Chondrocyte (in vitro differentiated cells): Measurements from ENCODE around the gene EPC1. TPM values are rescaled to one million over a fixed set of nuclear protein-coding genes. Genes with fewer than 3 reads are reported as not detected.
"Not testable (repeated sequence)": the region's sequence is repeated elsewhere in the genome, so short reads cannot be mapped to it uniquely, and the experiment has no call there.

Experiments
- DNase-seq: peaks from one replicate; pipeline ENCODE4 v3.0.0; 2021; ENCODE audit warnings: mixed read lengths, low spot score
- H3K27ac Mint-ChIP-seq: one replicate; pipeline ENCODE4 v1.8.0; 2021; ENCODE audit warnings: mild to moderate bottlenecking, moderate library complexity, mixed read lengths; ENCODE audit not compliant: unreplicated experiment
- H3K27me3 Mint-ChIP-seq: 2 replicates; pipeline ENCODE4 v1.8.0; 2021; ENCODE audit warnings: low read depth, mixed read lengths
- H3K36me3 Mint-ChIP-seq: 2 replicates; pipeline ENCODE4 v1.8.0; 2021; ENCODE audit warnings: low read depth, mixed read lengths
- H3K4me1 Mint-ChIP-seq: 2 replicates; pipeline ENCODE4 v1.8.0; 2021; ENCODE audit warnings: low read depth, mild to moderate bottlenecking, mixed read lengths
- H3K4me3 Mint-ChIP-seq: one replicate; pipeline ENCODE4 v1.8.0; 2021; ENCODE audit warnings: mild to moderate bottlenecking, moderate library complexity, mixed read lengths; ENCODE audit not compliant: unreplicated experiment
- H3K9me3 Mint-ChIP-seq: 2 replicates; pipeline ENCODE4 v1.8.0; 2021; ENCODE audit warnings: low read depth, mixed read lengths
- total RNA-seq: library from RNA; stranded (reverse); gene quantifications from 3 replicates; pipeline ENCODE4 v1.2.1, GENCODE V29; 2021
- TF ChIP-seq, protein P1 (sequence below): fragments of 200-600 bp; sonication (generic); IDR thresholded peaks from 2 replicates; pipeline ENCODE4 v1.5.0; 2021; ENCODE audit warnings: antibody characterized with exemption, mild to moderate bottlenecking, moderate library complexity

Gene EPC1
- total RNA-seq, 1 donor from 2014 or later = 22.0 TPM

DNA sequence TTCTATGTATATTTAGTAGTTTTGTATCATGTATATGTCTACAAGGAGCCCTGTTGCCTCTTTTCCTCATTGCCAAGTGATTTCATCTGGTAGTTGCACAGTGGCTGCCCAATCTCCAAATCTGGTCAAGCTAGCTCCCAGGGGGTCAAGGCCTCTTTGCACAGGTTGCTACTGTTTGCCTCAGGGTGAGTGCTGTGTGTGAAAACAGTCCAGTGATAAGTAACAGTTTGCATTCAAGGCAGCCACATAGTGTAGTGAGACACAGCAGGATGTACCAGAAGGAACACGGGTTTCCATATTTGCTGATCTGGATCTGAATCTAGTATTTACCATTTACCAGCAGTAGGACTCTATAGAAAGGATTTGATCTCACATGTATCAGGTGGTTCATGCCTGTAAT, 13.3 kb upstream of the EPC1 start:
- H3K9me3 Mint-ChIP-seq = no peaks in the 10 kb centered on the region
- no peaks in the 10 kb centered on the region for H3K27me3 Mint-ChIP-seq
- H3K27ac Mint-ChIP-seq = no peak overlapping the region
- H3K36me3 Mint-ChIP-seq = peaks cover 8% of the 10 kb centered on the region
- peaks cover 13% of the 10 kb centered on the region for H3K4me1 Mint-ChIP-seq
- no peak for DNase-seq
- H3K4me3 Mint-ChIP-seq = no peak overlapping the region
- TF ChIP-seq, protein P1, sequence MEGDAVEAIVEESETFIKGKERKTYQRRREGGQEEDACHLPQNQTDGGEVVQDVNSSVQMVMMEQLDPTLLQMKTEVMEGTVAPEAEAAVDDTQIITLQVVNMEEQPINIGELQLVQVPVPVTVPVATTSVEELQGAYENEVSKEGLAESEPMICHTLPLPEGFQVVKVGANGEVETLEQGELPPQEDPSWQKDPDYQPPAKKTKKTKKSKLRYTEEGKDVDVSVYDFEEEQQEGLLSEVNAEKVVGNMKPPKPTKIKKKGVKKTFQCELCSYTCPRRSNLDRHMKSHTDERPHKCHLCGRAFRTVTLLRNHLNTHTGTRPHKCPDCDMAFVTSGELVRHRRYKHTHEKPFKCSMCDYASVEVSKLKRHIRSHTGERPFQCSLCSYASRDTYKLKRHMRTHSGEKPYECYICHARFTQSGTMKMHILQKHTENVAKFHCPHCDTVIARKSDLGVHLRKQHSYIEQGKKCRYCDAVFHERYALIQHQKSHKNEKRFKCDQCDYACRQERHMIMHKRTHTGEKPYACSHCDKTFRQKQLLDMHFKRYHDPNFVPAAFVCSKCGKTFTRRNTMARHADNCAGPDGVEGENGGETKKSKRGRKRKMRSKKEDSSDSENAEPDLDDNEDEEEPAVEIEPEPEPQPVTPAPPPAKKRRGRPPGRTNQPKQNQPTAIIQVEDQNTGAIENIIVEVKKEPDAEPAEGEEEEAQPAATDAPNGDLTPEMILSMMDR = no peak

GRCh38 chr10:32357056-32357735, 10.2 kb upstream of the EPC1 start:
- H3K4me3 Mint-ChIP-seq = no peak overlapping the region
- DNase-seq = no peak
- peaks cover 8% of the 10 kb centered on the region for H3K36me3 Mint-ChIP-seq
- TF ChIP-seq, protein P1 = no peak
- H3K4me1 Mint-ChIP-seq = peaks cover 17% of the 10 kb centered on the region
- H3K9me3 Mint-ChIP-seq = no peaks in the 10 kb centered on the region
- H3K27ac Mint-ChIP-seq = no peak overlapping the region
- no peaks in the 10 kb centered on the region for H3K27me3 Mint-ChIP-seq

- peaks cover 17% of the 10 kb centered on the region for H3K4me1 Mint-ChIP-seq
- H3K9me3 Mint-ChIP-seq, H3K27me3 Mint-ChIP-seq, H3K27ac Mint-ChIP-seq, H3K36me3 Mint-ChIP-seq, H3K4me3 Mint-ChIP-seq, DNase-seq: not testable (repeated sequence)
Observed at GRCh38 chr10:32354690-32355089, 7.7 kb upstream of the EPC1 start.

GRCh38 chr10:32350811-32351350, 3.9 kb upstream of the EPC1 start:
- Mint-ChIP-seq H3K4me3 (no peak overlapping the region), H3K27ac (no peak overlapping the region), H3K27me3 (no peaks in the 10 kb centered on the region), H3K4me1 (peaks cover 23% of the 10 kb centered on the region), H3K9me3 (no peaks in the 10 kb centered on the region), H3K36me3 (peaks cover 1% of the 10 kb centered on the region)
- DNase-seq = no peak
- TF ChIP-seq, protein P1 = no peak

DNA sequence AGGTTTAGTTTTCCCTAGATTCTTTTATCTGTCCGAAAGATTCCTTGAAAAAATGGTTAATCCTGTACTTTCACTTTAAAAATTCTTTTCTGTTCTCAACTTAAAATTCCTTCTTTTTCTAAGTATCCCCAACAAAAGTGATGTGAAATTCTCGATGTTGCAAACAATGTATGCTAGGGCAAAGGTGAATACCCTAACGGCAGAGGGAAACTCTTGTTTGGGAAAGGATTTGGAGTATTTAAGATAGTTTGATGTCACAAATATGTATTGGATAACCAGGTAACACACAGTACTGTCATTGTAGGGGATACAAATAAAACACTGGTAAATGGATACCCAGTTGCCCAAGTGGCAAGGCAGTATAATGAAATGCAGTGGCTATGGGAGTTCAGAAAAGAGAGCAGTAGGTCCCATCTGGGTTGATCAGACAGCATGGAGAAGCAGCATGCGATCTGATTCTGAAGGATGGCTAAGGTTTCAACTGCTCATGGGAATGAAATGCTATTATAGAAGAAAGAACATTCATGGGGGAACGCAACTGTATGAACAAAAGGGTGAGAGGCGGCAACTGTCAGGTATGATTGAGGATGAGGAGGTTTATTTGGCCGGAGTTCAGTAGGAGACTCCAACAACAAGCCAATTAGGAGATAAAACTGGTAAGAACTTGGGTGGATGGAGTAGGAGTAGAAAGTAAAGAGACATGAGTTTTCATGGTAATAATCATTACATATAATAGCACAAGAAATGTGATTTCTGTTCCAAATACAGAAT, 3.2 kb upstream of the EPC1 start:
- no peak overlapping the region for H3K27ac Mint-ChIP-seq
- no peaks in the 10 kb centered on the region for H3K27me3 Mint-ChIP-seq
- no peak for DNase-seq
- H3K36me3 Mint-ChIP-seq = no peaks in the 10 kb centered on the region
- H3K4me3 Mint-ChIP-seq = no peak overlapping the region
- TF ChIP-seq, protein P1 = no peak
- no peaks in the 10 kb centered on the region for H3K9me3 Mint-ChIP-seq
- H3K4me1 Mint-ChIP-seq = peaks cover 26% of the 10 kb centered on the region
